Breast epithelium (tissue), 3 donors: Measurements from ENCODE around the gene TCP11L1.

Experiments
- POLR2A ChIP-seq: fragments of 450-650 bp; IDR thresholded peaks from one replicate; pipeline ENCODE4 v1.6.1; 2016; ENCODE audit warnings: antibody characterized with exemption, mild to moderate bottlenecking, moderate library complexity
- TF ChIP-seq, protein P1 (sequence below), 3 donors: fragments of 450-650 bp; IDR thresholded peaks; one replicate each; pipeline ENCODE4 v1.5.1; 2016 to 2017; ENCODE audit warnings: antibody characterized with exemption in 3 of 3, mild to moderate bottlenecking in 3 of 3, moderate library complexity in 3 of 3

DNA sequence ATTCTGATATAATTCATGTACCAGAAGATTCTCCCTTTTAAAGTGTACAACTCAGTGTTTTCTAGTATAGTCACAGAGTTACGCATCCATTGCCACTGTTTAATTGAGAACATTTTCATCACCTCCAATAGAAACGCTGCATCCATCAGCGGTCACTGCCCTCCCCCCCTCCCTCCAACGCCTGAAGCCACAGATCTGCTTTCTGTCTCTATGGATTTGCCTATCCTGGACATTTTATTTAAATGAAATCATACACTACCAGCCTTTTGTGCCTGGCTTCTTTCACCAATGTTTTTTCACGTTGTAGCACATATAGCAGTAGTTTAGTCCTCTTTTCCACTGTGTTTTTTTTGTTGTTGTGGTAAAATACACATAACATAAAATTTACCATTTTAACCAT, 22.8 kb downstream of the TCP11L1 start:
- TF ChIP-seq, protein P1, sequence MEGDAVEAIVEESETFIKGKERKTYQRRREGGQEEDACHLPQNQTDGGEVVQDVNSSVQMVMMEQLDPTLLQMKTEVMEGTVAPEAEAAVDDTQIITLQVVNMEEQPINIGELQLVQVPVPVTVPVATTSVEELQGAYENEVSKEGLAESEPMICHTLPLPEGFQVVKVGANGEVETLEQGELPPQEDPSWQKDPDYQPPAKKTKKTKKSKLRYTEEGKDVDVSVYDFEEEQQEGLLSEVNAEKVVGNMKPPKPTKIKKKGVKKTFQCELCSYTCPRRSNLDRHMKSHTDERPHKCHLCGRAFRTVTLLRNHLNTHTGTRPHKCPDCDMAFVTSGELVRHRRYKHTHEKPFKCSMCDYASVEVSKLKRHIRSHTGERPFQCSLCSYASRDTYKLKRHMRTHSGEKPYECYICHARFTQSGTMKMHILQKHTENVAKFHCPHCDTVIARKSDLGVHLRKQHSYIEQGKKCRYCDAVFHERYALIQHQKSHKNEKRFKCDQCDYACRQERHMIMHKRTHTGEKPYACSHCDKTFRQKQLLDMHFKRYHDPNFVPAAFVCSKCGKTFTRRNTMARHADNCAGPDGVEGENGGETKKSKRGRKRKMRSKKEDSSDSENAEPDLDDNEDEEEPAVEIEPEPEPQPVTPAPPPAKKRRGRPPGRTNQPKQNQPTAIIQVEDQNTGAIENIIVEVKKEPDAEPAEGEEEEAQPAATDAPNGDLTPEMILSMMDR (IDR thresholded peaks at IDR 0.05), result no peak
- no peak for TF ChIP-seq POLR2A
